ENCODE results near the gene MAPK10.
A peak's percentile ranks its signal among the peaks of the same experiment; 100 is the strongest.

MAPK10 gene

DNA sequence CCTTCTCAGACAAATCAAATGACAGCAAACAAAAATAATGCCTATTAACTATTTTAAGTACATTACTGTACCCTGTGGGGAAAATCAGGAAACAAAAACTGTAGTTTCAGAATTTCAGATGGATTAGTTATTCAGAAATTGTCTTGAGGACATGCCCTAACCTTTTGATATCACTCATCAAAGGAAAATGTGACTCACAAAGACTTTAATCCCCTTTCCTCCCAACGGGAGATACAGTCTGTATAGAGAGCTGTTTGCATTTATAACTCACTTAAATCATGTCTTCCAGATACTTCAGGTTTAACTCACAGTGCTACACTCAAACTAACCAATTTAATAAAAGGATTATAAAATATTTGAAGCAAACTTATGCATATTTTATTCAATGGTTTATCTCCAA lies 304.0 kb downstream of the MAPK10 start:
- no peak overlapping the region for H3K27ac ChIP-seq
- TF ChIP-seq ZFX (IDR thresholded peaks at IDR 0.05) (no peak), CTCF (conservative IDR thresholded peaks at IDR 0.05) (no peak)

- TF ChIP-seq CTCF (conservative IDR thresholded peaks at IDR 0.05) (no peak), ZFX (IDR thresholded peaks at IDR 0.05) (no peak)
- H3K27ac ChIP-seq = no peak overlapping the region
These were observed 305.4 kb downstream of the MAPK10 start for GRCh38 chr4:86054286-86055032.

GRCh38 chr4:86050496-86050895 lies 309.4 kb downstream of the MAPK10 start:
- no peak overlapping the region for H3K27ac ChIP-seq
- TF ChIP-seq ZFX (IDR thresholded peaks at IDR 0.05) (no peak), CTCF (conservative IDR thresholded peaks at IDR 0.05) (no peak)

GRCh38 chr4:86048426-86048825 lies 311.4 kb downstream of the MAPK10 start:
- TF ChIP-seq CTCF (conservative IDR thresholded peaks at IDR 0.05) (no peak), ZFX (IDR thresholded peaks at IDR 0.05) (no peak)
- H3K27ac ChIP-seq = no peak overlapping the region

- TF ChIP-seq ZFX (IDR thresholded peaks at IDR 0.05) (no peak), CTCF (conservative IDR thresholded peaks at IDR 0.05) (no peak)
- no peak overlapping the region for H3K27ac ChIP-seq
These were observed 315.3 kb downstream of the MAPK10 start for GRCh38 chr4:86044593-86044985.

GRCh38 chr4:86043755-86044592 lies 315.9 kb downstream of the MAPK10 start:
- TF ChIP-seq CTCF (conservative IDR thresholded peaks at IDR 0.05) (peak; percentile 74), ZFX (IDR thresholded peaks at IDR 0.05) (no peak)

GRCh38 chr4:86038037-86038436 lies 321.8 kb downstream of the MAPK10 start:
- TF ChIP-seq ZFX (IDR thresholded peaks at IDR 0.05) (no peak), CTCF (conservative IDR thresholded peaks at IDR 0.05) (no peak)
- H3K27ac ChIP-seq = no peak overlapping the region

More at GRCh38 chr4:86043755-86044592, 315.9 kb downstream of the MAPK10 start:
- H3K27ac ChIP-seq = no peak overlapping the region

All from C4-2B (cell line).